PFSK-1 (cell line): Measurements from ENCODE around the gene PIP4K2A.

Experiments
- FOXP2 ChIP-seq: optimal IDR thresholded peaks from 2 replicates; pipeline ENCODE3; 2011; ENCODE audit warnings: borderline replicate concordance, control low read depth, inconsistent platforms; ENCODE audit not compliant: insufficient read depth; ENCODE audit errors: extremely low read length, extremely low read depth
- POLR2AphosphoS5 ChIP-seq: IDR thresholded peaks from 2 replicates; pipeline ENCODE4 v1.6.1; 2012; ENCODE audit warnings: low read depth, mild to moderate bottlenecking, control low read depth, low read length, moderate library complexity

GRCh38 chr10:22758867-22759266 is 44.5 kb upstream of the PIP4K2A start:
- no peak for TF ChIP-seq POLR2AphosphoS5
- no peak for TF ChIP-seq FOXP2
